SK-N-SH (cell line): ENCODE data around the gene LPIN1. TPM values are rescaled to one million over a fixed set of nuclear protein-coding genes. Genes with fewer than 3 reads are reported as not detected.

ENCODE experiments used
- CTCF ChIA-PET: fragments of 300-600, 350-600 bp; formaldehyde crosslinking; extraction: SDS; loops from one replicate; lab custom pipeline; 2021; lab: Yijun Ruan, JAX
- POLR2A ChIA-PET: fragments of 350-600 bp; sonication (Branson Sonifier 250); formaldehyde crosslinking; extraction: SDS; loops from one replicate; lab custom pipeline; 2020; ENCODE audit warnings: antibody characterized with exemption, inconsistent platforms; lab: Yijun Ruan, JAX
- DNase-seq: peaks from one replicate; pipeline ENCODE4 v3.0.0; 2012
- H2AFZ ChIP-seq: fragments of 200-600 bp; sonication (generic); 2 replicates; pipeline ENCODE4 v1.8.1; 2016; ENCODE audit warnings: antibody characterized with exemption, mild to moderate bottlenecking, low read depth
- H3F3A ChIP-seq: fragments of 200-600 bp; sonication (generic); replicated peaks from 2 replicates; pipeline ENCODE3; 2016; ENCODE audit warnings: antibody characterized with exemption, mild to moderate bottlenecking; ENCODE audit not compliant: insufficient read depth
- H3K27ac ChIP-seq, 2 experiments: fragments of 200-500 bp in 1 of 2; fragments of 200-600 bp in 1 of 2; sonication (Bioruptor generic) in 1 of 2; sonication (generic), shearing (Covaris generic) in 1 of 2; 2 replicates each; pipeline versions ENCODE4 v1.5.1 to v1.6.1; 2014 to 2016; ENCODE audit warnings: low read depth in 2 of 2, inconsistent platforms in 1 of 2, low read length in 1 of 2, mild to moderate bottlenecking in 1 of 2, mixed read lengths in 1 of 2
- H3K27me3 ChIP-seq: fragments of 200-600 bp; sonication (generic), shearing (Covaris generic); 2 replicates; pipeline ENCODE4 v1.6.1; 2016; ENCODE audit warnings: mixed run types; ENCODE audit not compliant: insufficient read depth
- H3K36me3 ChIP-seq, 2 experiments: fragments of 200-500 bp in 1 of 2; fragments of 200-600 bp in 1 of 2; sonication (Bioruptor generic) in 1 of 2; sonication (generic) in 1 of 2; replicated peaks in 1 of 2; 2 replicates each; pipeline versions ENCODE3 to v1.5.1; 2014 to 2016; ENCODE audit warnings: low read length in 1 of 2, mild to moderate bottlenecking in 1 of 2; ENCODE audit not compliant: insufficient read depth in 2 of 2, control insufficient read depth in 1 of 2
- H3K4me1 ChIP-seq, 2 experiments: fragments of 200-500 bp in 1 of 2; fragments of 200-600 bp in 1 of 2; sonication (Bioruptor generic) in 1 of 2; sonication (generic), shearing (Covaris generic) in 1 of 2; 2 replicates each; pipeline versions ENCODE4 v1.5.1 to v1.6.1; 2014 to 2016; ENCODE audit warnings: low read depth in 1 of 2, low read length in 1 of 2, mixed run types in 1 of 2; ENCODE audit not compliant: insufficient read depth in 2 of 2, control insufficient read depth in 1 of 2
- H3K4me2 ChIP-seq: fragments of 200-600 bp; sonication (generic), shearing (Covaris generic); 2 replicates; pipeline ENCODE4 v1.6.1; 2017; ENCODE audit warnings: mixed run types
- H3K4me3 ChIP-seq, 2 experiments: fragments of 200-500 bp in 1 of 2; fragments of 200-600 bp in 1 of 2; sonication (Bioruptor generic) in 1 of 2; sonication (generic), shearing (Covaris generic) in 1 of 2; 2 replicates each; pipeline versions ENCODE4 v1.5.1 to v1.8.1; 2014 to 2016; ENCODE audit warnings: low read depth in 2 of 2, inconsistent platforms in 1 of 2, low read length in 1 of 2, mild to moderate bottlenecking in 1 of 2, mixed read lengths in 1 of 2, moderate library complexity in 1 of 2
- H3K79me2 ChIP-seq: fragments of 200-600 bp; sonication (generic); 2 replicates; pipeline ENCODE4 v1.8.1; 2017; ENCODE audit warnings: mild to moderate bottlenecking; ENCODE audit not compliant: insufficient read depth
- H3K9ac ChIP-seq: fragments of 200-600 bp; sonication (generic); 2 replicates; pipeline ENCODE4 v1.6.1; 2017; ENCODE audit warnings: mixed run types
- H3K9me2 ChIP-seq: fragments of 200-600 bp; sonication (generic); 2 replicates; pipeline ENCODE4 v1.6.1; 2017; ENCODE audit warnings: mixed run types
- H3K9me3 ChIP-seq: fragments of 200-600 bp; sonication (generic); 2 replicates; pipeline ENCODE4 v1.6.1; 2017; ENCODE audit warnings: mixed run types, mild to moderate bottlenecking, moderate library complexity
- H4K20me1 ChIP-seq: fragments of 200-600 bp; sonication (generic); 2 replicates; pipeline ENCODE4 v1.6.1; 2017; ENCODE audit warnings: mild to moderate bottlenecking, mixed run types; ENCODE audit not compliant: insufficient read depth
- CTCF ChIP-seq: fragments of 200-600 bp; sonication (generic); IDR thresholded peaks from 2 replicates; pipeline ENCODE4 v1.6.1; 2017; ENCODE audit warnings: antibody characterized with exemption, mild to moderate bottlenecking, moderate library complexity
- ELF1 ChIP-seq: IDR thresholded peaks from 2 replicates; pipeline ENCODE4 v1.4.0; 2012
- FOSL2 ChIP-seq: IDR thresholded peaks from 2 replicates; pipeline ENCODE4 v1.4.0; 2012; ENCODE audit warnings: low read depth, mild to moderate bottlenecking, moderate library complexity, borderline replicate concordance
- FOXJ3 ChIP-seq: sonication (generic); formaldehyde crosslinking; IDR thresholded peaks from 2 replicates; pipeline ENCODE4 v1.5.1; 2020; ENCODE audit warnings: mild to moderate bottlenecking, missing genetic modification reagents
- JUND ChIP-seq: IDR thresholded peaks from 2 replicates; pipeline ENCODE4 v1.4.0; 2012
- MEF2A ChIP-seq: IDR thresholded peaks from 2 replicates; pipeline ENCODE4 v1.4.0; 2012; ENCODE audit warnings: low read depth, borderline replicate concordance
- MXI1 ChIP-seq: IDR thresholded peaks from 2 replicates; pipeline ENCODE4 v1.6.1; 2012; ENCODE audit warnings: mild to moderate bottlenecking, low read depth, low read length, improper control_type of control experiment
- PBX3 ChIP-seq: IDR thresholded peaks from 2 replicates; pipeline ENCODE4; 2012
- RAD21 ChIP-seq: IDR thresholded peaks from 2 replicates; pipeline ENCODE4 v1.6.1; 2012; ENCODE audit warnings: mild to moderate bottlenecking, low read length
- RFX5 ChIP-seq: IDR thresholded peaks from 2 replicates; pipeline ENCODE4 v1.6.1; 2012; ENCODE audit warnings: mild to moderate bottlenecking, improper control_type of control experiment, low read length
- RXRA ChIP-seq: IDR thresholded peaks from 2 replicates; pipeline ENCODE4 v1.4.0; 2012; ENCODE audit warnings: low read depth, mild to moderate bottlenecking, borderline replicate concordance
- SIN3A ChIP-seq: IDR thresholded peaks from 2 replicates; pipeline ENCODE4 v1.6.1; 2012; ENCODE audit warnings: low read depth, mild to moderate bottlenecking, low read length, moderate library complexity, borderline replicate concordance
- TAF1 ChIP-seq: IDR thresholded peaks from 2 replicates; pipeline ENCODE4 v1.6.1; 2012; ENCODE audit warnings: low read depth, mild to moderate bottlenecking, low read length, moderate library complexity, borderline replicate concordance
- TCF12 ChIP-seq: IDR thresholded peaks from 2 replicates; pipeline ENCODE4 v1.4.0; 2012
- TEAD4 ChIP-seq: IDR thresholded peaks from 2 replicates; pipeline ENCODE4 v1.4.0; 2012; ENCODE audit warnings: mild to moderate bottlenecking, borderline replicate concordance; ENCODE audit not compliant: insufficient read depth
- YY1 ChIP-seq: IDR thresholded peaks from 2 replicates; pipeline ENCODE4 v1.4.0; 2012; ENCODE audit warnings: low read depth, mild to moderate bottlenecking
- ZBTB33 ChIP-seq: IDR thresholded peaks from 2 replicates; pipeline ENCODE4 v1.4.0; 2012; ENCODE audit warnings: low read depth, borderline replicate concordance
- WGBS: methylation state at CpG from one replicate; pipeline ENCODE4 v1.1.6; 2017; ENCODE audit warnings: low lambda C conversion rate; 5-methylcytosine and 5-hydroxymethylcytosine counted together
- polyA plus RNA-seq, 3 experiments: library from polyadenylated mRNA; depleted of rRNA; stranded (reverse); fragments of >200 nt; gene quantifications; 2 replicates each; pipeline ENCODE4 v1.2.3, GENCODE V29; 2012
- TF ChIP-seq, protein P1 (sequence below): fragments of 150-350 bp; IDR thresholded peaks from 2 replicates; pipeline ENCODE4 v1.6.1; 2016; ENCODE audit warnings: mild to moderate bottlenecking, low read depth, low read length

The LPIN1 gene
- polyA plus RNA-seq, 1 of the 3 experiments (the other 2 are of a cell fraction) = 22.1 TPM

DNA sequence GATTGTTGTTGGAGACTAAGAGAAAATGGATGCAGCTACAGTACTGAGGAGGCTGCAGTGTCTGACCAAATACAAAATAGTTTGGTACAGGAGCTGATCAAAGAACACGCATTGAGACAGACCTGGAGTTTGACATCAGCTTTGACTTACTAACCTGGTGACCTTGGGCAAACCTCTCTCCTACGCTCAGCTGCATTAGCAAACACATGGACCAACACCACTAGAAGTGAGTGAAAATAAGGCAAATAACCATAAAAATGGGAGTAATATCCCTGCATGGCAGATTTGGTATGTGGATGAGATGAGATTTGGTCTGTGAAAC is 126.5 kb downstream of the LPIN1 start:
- TF ChIP-seq CTCF = no peak
- no peak for TF ChIP-seq FOSL2
- TF ChIP-seq JUND = no peak
- no peak for TF ChIP-seq MEF2A
- no peak for TF ChIP-seq PBX3
- no peak for TF ChIP-seq ELF1
- TF ChIP-seq RAD21 = no peak
- TF ChIP-seq FOXJ3 (CRISPR knock-in tag) = no peak
- no peak for TF ChIP-seq RFX5
- TF ChIP-seq ZBTB33 = no peak
- no peak for TF ChIP-seq RXRA
- no peak for TF ChIP-seq YY1
- no peak for TF ChIP-seq SIN3A
- CTCF ChIA-PET = interaction anchor here (1.4 to 4.2 kb wide), 5 partner anchors 9 to 1059 kb away, joined by 3 to 34 read pairs (median 4); no protein-coding TSS in a partner anchor
- POLR2A ChIA-PET = no interaction called here

GRCh38 chr2:11873356-11874154 is 127.1 kb downstream of the LPIN1 start:
- no peaks in the 10 kb centered on the region for H3K27me3 ChIP-seq
- no peaks in the 10 kb centered on the region for H4K20me1 ChIP-seq
- no peak overlapping the region for H3K27ac ChIP-seq
- no peaks in the 10 kb centered on the region for H3K4me1 ChIP-seq
- POLR2A ChIA-PET = no interaction called here
- no peaks in the 10 kb centered on the region for H3K9me3 ChIP-seq
- no peaks in the 10 kb centered on the region for H3K79me2 ChIP-seq
- 74% methylated on average over 11 of the region's 11 CpGs for WGBS
- H3K36me3 ChIP-seq = no peaks in the 10 kb centered on the region
- H3K9ac ChIP-seq = no peak overlapping the region
- H2AFZ ChIP-seq = no peak overlapping the region
- no peaks in the 10 kb centered on the region for H3K9me2 ChIP-seq
- CTCF ChIA-PET = interaction anchor here (0.6 to 4.2 kb wide), 6 partner anchors 9 to 1058 kb away, joined by 3 to 34 read pairs (median 4); no protein-coding TSS in a partner anchor
- H3F3A ChIP-seq = no peaks in the 10 kb centered on the region
- no peak for DNase-seq
- H3K4me2 ChIP-seq = no peak overlapping the region
- no peak overlapping the region for H3K4me3 ChIP-seq
- TF ChIP-seq MEF2A (no peak), TCF12 (no peak), TAF1 (no peak), TEAD4 (no peak), MXI1 (no peak), PBX3 (no peak), CTCF (no peak)
- TF ChIP-seq, protein P1, sequence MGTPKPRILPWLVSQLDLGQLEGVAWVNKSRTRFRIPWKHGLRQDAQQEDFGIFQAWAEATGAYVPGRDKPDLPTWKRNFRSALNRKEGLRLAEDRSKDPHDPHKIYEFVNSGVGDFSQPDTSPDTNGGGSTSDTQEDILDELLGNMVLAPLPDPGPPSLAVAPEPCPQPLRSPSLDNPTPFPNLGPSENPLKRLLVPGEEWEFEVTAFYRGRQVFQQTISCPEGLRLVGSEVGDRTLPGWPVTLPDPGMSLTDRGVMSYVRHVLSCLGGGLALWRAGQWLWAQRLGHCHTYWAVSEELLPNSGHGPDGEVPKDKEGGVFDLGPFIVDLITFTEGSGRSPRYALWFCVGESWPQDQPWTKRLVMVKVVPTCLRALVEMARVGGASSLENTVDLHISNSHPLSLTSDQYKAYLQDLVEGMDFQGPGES = no peak

More for the DNA sequence above, 126.5 kb downstream of the LPIN1 start:
- Histone ChIP-seq H3K4me1 (no peaks in the 10 kb centered on the region), H3F3A (no peaks in the 10 kb centered on the region), H3K36me3 (no peaks in the 10 kb centered on the region), H3K79me2 (no peaks in the 10 kb centered on the region), H3K9me2 (no peaks in the 10 kb centered on the region), H3K4me2 (no peak overlapping the region), H3K9me3 (no peaks in the 10 kb centered on the region), H4K20me1 (no peaks in the 10 kb centered on the region), H2AFZ (no peak overlapping the region), H3K9ac (no peak overlapping the region), H3K4me3 (no peak overlapping the region), H3K27me3 (no peaks in the 10 kb centered on the region), H3K27ac (no peak overlapping the region)
- 83% methylated on average over 2 of the region's 2 CpGs for WGBS
- DNase-seq = no peak
